Ishikawa (cell line): ENCODE measurements around the gene CAMTA1.

ENCODE experiments used
- CEBPB ChIP-seq: IDR thresholded peaks from 2 replicates; pipeline ENCODE4 v1.6.1; 2012
- CREB1 ChIP-seq: IDR thresholded peaks from 2 replicates; pipeline ENCODE4 v1.6.1; 2012; ENCODE audit warnings: low read depth
- FOXM1 ChIP-seq: IDR thresholded peaks from 2 replicates; pipeline ENCODE4 v1.6.1; 2012; ENCODE audit warnings: low read depth, borderline replicate concordance
- RAD21 ChIP-seq: IDR thresholded peaks from 2 replicates; pipeline ENCODE4 v1.6.1; 2012; ENCODE audit warnings: low read depth
- TAF1 ChIP-seq: IDR thresholded peaks from 2 replicates; pipeline ENCODE4 v1.6.1; 2012; ENCODE audit warnings: low read depth, mild to moderate bottlenecking
- TEAD4 ChIP-seq: IDR thresholded peaks from 2 replicates; pipeline ENCODE4 v1.6.1; 2012
- YY1 ChIP-seq: IDR thresholded peaks from 2 replicates; pipeline ENCODE4 v1.6.1; 2012; ENCODE audit warnings: low read depth
- ZBTB7A ChIP-seq: IDR thresholded peaks from 2 replicates; pipeline ENCODE4 v1.6.1; 2012; ENCODE audit warnings: low read depth
- TF ChIP-seq, protein P1 (sequence below): IDR thresholded peaks from 2 replicates; pipeline ENCODE4 v1.6.1; 2012
- TF ChIP-seq, protein P2 (sequence below): IDR thresholded peaks from 2 replicates; pipeline ENCODE4 v1.6.1; 2012; ENCODE audit warnings: low read depth, mild to moderate bottlenecking
- TF ChIP-seq, protein P3 (sequence below): IDR thresholded peaks from 2 replicates; pipeline ENCODE4 v1.6.1; 2012

DNA sequence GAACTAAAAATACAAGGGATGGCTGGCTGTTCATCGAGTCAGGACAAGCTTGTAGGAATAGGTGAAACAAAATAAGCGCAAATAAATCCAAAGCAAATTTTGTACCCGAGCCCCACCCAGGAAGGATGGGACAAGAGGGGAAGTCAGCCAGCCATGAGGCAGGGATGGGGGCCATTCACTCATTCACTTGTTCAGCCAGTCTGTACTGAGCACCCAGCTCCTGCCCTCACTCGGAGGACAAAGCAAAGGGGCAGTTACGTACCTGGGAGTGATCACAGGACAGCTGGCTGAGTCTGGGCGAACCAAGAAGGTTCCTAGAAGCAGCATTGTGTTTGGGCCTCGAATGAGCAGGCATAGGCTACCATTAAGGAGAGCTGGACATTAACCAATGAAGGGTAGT lies 891.9 kb downstream of the CAMTA1 start:
- TF ChIP-seq CEBPB (no peak), YY1 (no peak), TAF1 (no peak), RAD21 (no peak), FOXM1 (no peak), ZBTB7A (no peak), CREB1 (no peak), TEAD4 (no peak)
- TF ChIP-seq, protein P1, sequence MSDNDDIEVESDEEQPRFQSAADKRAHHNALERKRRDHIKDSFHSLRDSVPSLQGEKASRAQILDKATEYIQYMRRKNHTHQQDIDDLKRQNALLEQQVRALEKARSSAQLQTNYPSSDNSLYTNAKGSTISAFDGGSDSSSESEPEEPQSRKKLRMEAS: no peak
- TF ChIP-seq, protein P2, sequence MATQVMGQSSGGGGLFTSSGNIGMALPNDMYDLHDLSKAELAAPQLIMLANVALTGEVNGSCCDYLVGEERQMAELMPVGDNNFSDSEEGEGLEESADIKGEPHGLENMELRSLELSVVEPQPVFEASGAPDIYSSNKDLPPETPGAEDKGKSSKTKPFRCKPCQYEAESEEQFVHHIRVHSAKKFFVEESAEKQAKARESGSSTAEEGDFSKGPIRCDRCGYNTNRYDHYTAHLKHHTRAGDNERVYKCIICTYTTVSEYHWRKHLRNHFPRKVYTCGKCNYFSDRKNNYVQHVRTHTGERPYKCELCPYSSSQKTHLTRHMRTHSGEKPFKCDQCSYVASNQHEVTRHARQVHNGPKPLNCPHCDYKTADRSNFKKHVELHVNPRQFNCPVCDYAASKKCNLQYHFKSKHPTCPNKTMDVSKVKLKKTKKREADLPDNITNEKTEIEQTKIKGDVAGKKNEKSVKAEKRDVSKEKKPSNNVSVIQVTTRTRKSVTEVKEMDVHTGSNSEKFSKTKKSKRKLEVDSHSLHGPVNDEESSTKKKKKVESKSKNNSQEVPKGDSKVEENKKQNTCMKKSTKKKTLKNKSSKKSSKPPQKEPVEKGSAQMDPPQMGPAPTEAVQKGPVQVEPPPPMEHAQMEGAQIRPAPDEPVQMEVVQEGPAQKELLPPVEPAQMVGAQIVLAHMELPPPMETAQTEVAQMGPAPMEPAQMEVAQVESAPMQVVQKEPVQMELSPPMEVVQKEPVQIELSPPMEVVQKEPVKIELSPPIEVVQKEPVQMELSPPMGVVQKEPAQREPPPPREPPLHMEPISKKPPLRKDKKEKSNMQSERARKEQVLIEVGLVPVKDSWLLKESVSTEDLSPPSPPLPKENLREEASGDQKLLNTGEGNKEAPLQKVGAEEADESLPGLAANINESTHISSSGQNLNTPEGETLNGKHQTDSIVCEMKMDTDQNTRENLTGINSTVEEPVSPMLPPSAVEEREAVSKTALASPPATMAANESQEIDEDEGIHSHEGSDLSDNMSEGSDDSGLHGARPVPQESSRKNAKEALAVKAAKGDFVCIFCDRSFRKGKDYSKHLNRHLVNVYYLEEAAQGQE: no peak
- TF ChIP-seq, protein P3, sequence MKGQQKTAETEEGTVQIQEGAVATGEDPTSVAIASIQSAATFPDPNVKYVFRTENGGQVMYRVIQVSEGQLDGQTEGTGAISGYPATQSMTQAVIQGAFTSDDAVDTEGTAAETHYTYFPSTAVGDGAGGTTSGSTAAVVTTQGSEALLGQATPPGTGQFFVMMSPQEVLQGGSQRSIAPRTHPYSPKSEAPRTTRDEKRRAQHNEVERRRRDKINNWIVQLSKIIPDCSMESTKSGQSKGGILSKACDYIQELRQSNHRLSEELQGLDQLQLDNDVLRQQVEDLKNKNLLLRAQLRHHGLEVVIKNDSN: no peak
